Neural progenitor cell (in vitro differentiated cells): ENCODE results near the gene RRP8.

Experiments
- CTCF ChIP-seq: fragments of 200-600 bp; sonication (generic); IDR thresholded peaks from 2 replicates; pipeline ENCODE4 v1.5.1; 2017; ENCODE audit warnings: antibody characterized with exemption, mild to moderate bottlenecking
- EZH2phosphoT487 ChIP-seq: fragments of 200-600 bp; sonication (generic); IDR thresholded peaks from 2 replicates; pipeline ENCODE4 v1.6.1; 2017; ENCODE audit warnings: antibody characterized with exemption

- TF ChIP-seq CTCF (no peak), EZH2phosphoT487 (no peak)
Observed at GRCh38 chr11:6625832-6626420, 22.5 kb upstream of the RRP8 start.
